Fibroblast of lung (primary cell): Measurements from ENCODE around the gene TMEM203.

ENCODE experiments used
- CTCF ChIP-seq, 2 donors: IDR thresholded peaks in 1 of 2; conservative IDR thresholded peaks in 1 of 2; 1 replicate in 1 of 2; 2 replicates in 1 of 2; pipeline ENCODE4 v1.5.1; 2011 to 2012; ENCODE audit warnings: low read length in 2 of 2, control low read depth in 1 of 2, inconsistent platforms in 1 of 2, low read depth in 1 of 2, mild to moderate bottlenecking in 1 of 2
- EZH2 ChIP-seq: IDR thresholded peaks from 2 replicates; pipeline ENCODE4 v1.5.1; 2012; ENCODE audit warnings: low read length, control low read depth, mild to moderate bottlenecking; ENCODE audit errors: missing control alignments

- TF ChIP-seq CTCF (conservative IDR thresholded peaks at IDR 0.05 in 1 of 2, IDR thresholded peaks at IDR 0.05 in 1 of 2; ENCODE audit: low read depth in 1 of 2, low read length in 2 of 2) (no peak), EZH2 (no peak)
Measured at GRCh38 chr9:137228506-137228967, 23.1 kb upstream of the TMEM203 start.
